Endothelial cell (in vitro differentiated cells): ENCODE measurements around the gene PIBF1. TPM values are rescaled to one million over a fixed set of nuclear protein-coding genes. Genes with fewer than 3 reads are reported as not detected.
A peak's percentile ranks its signal among the peaks of the same experiment; 100 is the strongest.

ENCODE experiments used
- DNase-seq: peaks from one replicate; pipeline ENCODE4 v3.0.0; 2021; ENCODE audit warnings: low spot score
- H3K27ac Mint-ChIP-seq: one replicate; pipeline ENCODE4 v1.8.0; 2021; ENCODE audit warnings: mixed read lengths, inconsistent platforms; ENCODE audit not compliant: unreplicated experiment
- H3K27me3 Mint-ChIP-seq: one replicate; pipeline ENCODE4 v1.8.0; 2021; ENCODE audit warnings: mild to moderate bottlenecking, moderate library complexity, mixed read lengths, inconsistent platforms; ENCODE audit not compliant: unreplicated experiment
- H3K36me3 Mint-ChIP-seq: one replicate; pipeline ENCODE4 v1.8.0; 2021; ENCODE audit warnings: mild to moderate bottlenecking, low read depth, mixed read lengths, inconsistent platforms; ENCODE audit not compliant: unreplicated experiment
- H3K4me1 Mint-ChIP-seq: one replicate; pipeline ENCODE4 v1.8.0; 2021; ENCODE audit warnings: mild to moderate bottlenecking, mixed read lengths, inconsistent platforms; ENCODE audit not compliant: unreplicated experiment
- H3K4me3 Mint-ChIP-seq: one replicate; pipeline ENCODE4 v1.8.0; 2021; ENCODE audit warnings: mild to moderate bottlenecking, mixed read lengths, inconsistent platforms; ENCODE audit not compliant: unreplicated experiment
- H3K9me3 Mint-ChIP-seq: one replicate; pipeline ENCODE4 v1.8.0; 2021; ENCODE audit warnings: mixed read lengths, inconsistent platforms; ENCODE audit not compliant: unreplicated experiment
- CTCF ChIP-seq: fragments of 200-600 bp; sonication (generic); IDR thresholded peaks from one replicate; pipeline ENCODE4 v1.5.0; 2021; ENCODE audit warnings: antibody characterized with exemption; ENCODE audit not compliant: unreplicated experiment
- total RNA-seq: library from RNA; stranded (reverse); fragmentation: NEBNext Ultra II Directional; extraction: Animal tissue kit (Norgen Biotek cat#: 25700); gene quantifications from one replicate; pipeline ENCODE4 v1.2.1, GENCODE V29; 2021; ENCODE audit not compliant: unreplicated experiment

The PIBF1 gene
- total RNA-seq, 1 donor from 2014 or later: 24.0 TPM

GRCh38 chr13:73058432-73058735, 276.5 kb downstream of the PIBF1 start:
- no peaks in the 10 kb centered on the region for H3K9me3 Mint-ChIP-seq
- H3K36me3 Mint-ChIP-seq: peaks cover 3% of the 10 kb centered on the region
- peak overlapping the region; percentile 91 for H3K4me3 Mint-ChIP-seq
- TF ChIP-seq CTCF: no peak
- no peak overlapping the region for H3K27ac Mint-ChIP-seq
- H3K27me3 Mint-ChIP-seq: peaks cover 8% of the 10 kb centered on the region
- H3K4me1 Mint-ChIP-seq: peaks cover 7% of the 10 kb centered on the region
- DNase-seq: no peak

GRCh38 chr13:73058736-73059459, 277.0 kb downstream of the PIBF1 start, which contains the start of gene KLF5:
Gene KLF5, plus strand, starts transcription at chr13:73059005. Its CDS starts 323 bp downstream, at chr13:73059328.
- DNase-seq: peak; percentile 98
- peak within 1 kb of the TSS; percentile 93 for H3K4me3 Mint-ChIP-seq
- H3K9me3 Mint-ChIP-seq: no peaks in the 10 kb centered on the region
- H3K4me1 Mint-ChIP-seq: peaks cover 7% of the 10 kb centered on the region
- TF ChIP-seq CTCF: no peak
- H3K36me3 Mint-ChIP-seq: peaks cover 3% of the 10 kb centered on the region
- peaks cover 8% of the 10 kb centered on the region for H3K27me3 Mint-ChIP-seq
- H3K27ac Mint-ChIP-seq: no peak within 1 kb of the TSS

- Mint-ChIP-seq H3K27me3 (peaks cover 8% of the 10 kb centered on the region), H3K36me3 (peaks cover 3% of the 10 kb centered on the region), H3K4me1 (peaks cover 7% of the 10 kb centered on the region), H3K27ac (no peak overlapping the region), H3K9me3 (no peaks in the 10 kb centered on the region), H3K4me3 (peak overlapping the region; percentile 93)
- peak; percentile 57 for DNase-seq
- TF ChIP-seq CTCF: no peak
Measured at GRCh38 chr13:73059460-73060250, 277.7 kb downstream of the PIBF1 start.

GRCh38 chr13:73060251-73061160, 278.6 kb downstream of the PIBF1 start:
- Mint-ChIP-seq H3K4me3 (peak overlapping the region; percentile 93), H3K27me3 (peaks cover 8% of the 10 kb centered on the region), H3K27ac (no peak overlapping the region), H3K9me3 (no peaks in the 10 kb centered on the region), H3K36me3 (peaks cover 3% of the 10 kb centered on the region), H3K4me1 (peaks cover 7% of the 10 kb centered on the region)
- no peak for TF ChIP-seq CTCF
- DNase-seq: no peak
